GM21723 (cell line): ENCODE measurements around the gene DTNB.
"Not testable (repeated sequence)": the region's sequence is repeated elsewhere in the genome, so short reads cannot be mapped to it uniquely, and the experiment has no call there.

Source experiments
- ATAC-seq: cut with Tn5 transposase; IDR thresholded peaks from one replicate; pipeline ENCODE4 v1.9.1; 2021; ENCODE audit warnings: mild to moderate bottlenecking, moderate library complexity; ENCODE audit not compliant: unreplicated experiment

The DTNB gene

GRCh38 chr2:25633801-25634200 lies 39.6 kb downstream of the DTNB start:
- ATAC-seq, result not testable (repeated sequence)

DNA sequence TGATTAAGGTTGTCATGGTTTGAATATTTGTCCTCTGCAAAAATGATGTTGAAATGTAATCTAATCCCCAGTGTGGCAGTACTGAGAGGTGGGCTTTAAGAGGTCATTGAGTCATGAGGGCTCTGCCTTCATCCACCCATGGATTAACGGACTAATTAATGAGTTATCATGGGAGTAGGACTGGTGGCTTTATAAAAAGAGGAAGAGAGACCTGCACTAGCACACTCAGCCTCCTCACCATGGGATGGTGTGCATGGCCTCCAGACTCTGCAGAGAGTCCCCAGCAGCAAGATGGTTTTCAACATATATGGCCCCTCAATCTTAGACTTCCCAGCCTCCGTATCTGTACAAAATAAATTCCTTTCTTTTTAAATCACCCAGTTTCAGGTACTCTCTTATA lies 41.0 kb downstream of the DTNB start:
- ATAC-seq, result no peak

DNA sequence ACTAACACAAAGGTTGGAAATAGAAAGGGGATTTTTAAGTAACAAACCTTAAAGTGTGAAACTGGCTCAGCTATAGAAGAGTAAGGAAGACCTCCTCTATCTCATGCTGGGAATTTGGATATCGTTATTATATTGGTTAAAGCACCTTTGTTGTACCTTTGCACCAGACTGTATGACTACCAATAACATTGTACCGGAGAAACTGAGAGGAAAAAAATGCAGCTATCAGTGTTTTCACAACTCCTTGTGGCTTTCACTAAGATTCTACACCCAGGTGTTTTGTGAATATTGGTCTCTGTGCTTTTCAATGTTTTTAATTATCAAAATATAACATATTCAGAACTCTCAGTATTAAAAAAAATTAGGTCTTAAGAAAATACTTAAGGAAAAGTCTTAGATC lies 48.7 kb downstream of the DTNB start:
- no peak for ATAC-seq

- ATAC-seq, result no peak
Observed at GRCh38 chr2:25623361-25623760, 50.0 kb downstream of the DTNB start.

- no peak for ATAC-seq
Observed at GRCh38 chr2:25620711-25621110, 52.7 kb downstream of the DTNB start.

- no peak for ATAC-seq
Observed at GRCh38 chr2:25620077-25620476, 53.3 kb downstream of the DTNB start.

GRCh38 chr2:25619185-25619584 lies 54.2 kb downstream of the DTNB start:
- ATAC-seq, result no peak

DNA sequence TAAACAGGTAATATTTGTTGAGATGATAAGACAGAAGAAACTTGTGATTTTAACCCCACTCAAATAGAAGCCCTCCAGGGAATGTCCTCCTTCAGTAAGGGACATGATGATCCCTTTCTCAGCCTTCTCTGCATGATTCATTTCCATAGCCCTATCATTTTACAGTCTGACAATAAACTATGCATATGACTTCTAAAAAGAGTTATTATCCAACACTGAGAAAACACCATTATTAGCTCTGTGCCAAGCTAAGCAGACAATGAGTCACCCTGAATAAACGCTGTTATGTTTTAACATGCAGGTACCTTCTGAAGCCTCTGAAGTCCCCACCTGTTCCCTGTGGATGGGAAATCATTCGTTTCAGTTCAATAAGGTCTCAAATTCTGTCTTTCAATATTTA lies 54.7 kb downstream of the DTNB start:
- no peak for ATAC-seq

GRCh38 chr2:25617948-25618646 lies 55.3 kb downstream of the DTNB start:
- no peak for ATAC-seq

- no peak for ATAC-seq
Observed at GRCh38 chr2:25615920-25616319, 57.5 kb downstream of the DTNB start.

- ATAC-seq, result no peak
Observed at GRCh38 chr2:25615386-25615785, 58.0 kb downstream of the DTNB start.

- ATAC-seq, result no peak
Observed at GRCh38 chr2:25614711-25615110, 58.7 kb downstream of the DTNB start.

GRCh38 chr2:25608718-25609117 lies 64.7 kb downstream of the DTNB start:
- no peak for ATAC-seq

DNA sequence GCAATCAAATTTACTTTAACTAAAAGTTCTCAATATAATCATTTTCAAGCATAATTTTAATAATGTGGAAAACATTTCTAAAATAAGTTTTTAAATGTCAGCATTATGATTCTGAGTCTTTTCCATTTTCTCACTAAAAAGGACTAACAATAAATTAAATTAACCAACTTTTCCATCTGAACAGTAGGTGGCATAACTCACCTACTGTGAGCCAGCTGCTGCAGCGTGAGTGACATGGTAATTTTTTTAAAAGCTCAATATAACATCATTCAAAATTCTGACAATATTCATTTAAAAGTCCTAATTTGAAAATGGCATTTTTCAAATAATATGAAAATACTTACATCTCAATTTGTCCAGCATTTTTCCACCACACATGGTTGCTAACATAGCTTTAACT lies 66.5 kb downstream of the DTNB start:
- ATAC-seq, result no peak

GRCh38 chr2:25602333-25602723 lies 71.0 kb downstream of the DTNB start:
- no peak for ATAC-seq

DNA sequence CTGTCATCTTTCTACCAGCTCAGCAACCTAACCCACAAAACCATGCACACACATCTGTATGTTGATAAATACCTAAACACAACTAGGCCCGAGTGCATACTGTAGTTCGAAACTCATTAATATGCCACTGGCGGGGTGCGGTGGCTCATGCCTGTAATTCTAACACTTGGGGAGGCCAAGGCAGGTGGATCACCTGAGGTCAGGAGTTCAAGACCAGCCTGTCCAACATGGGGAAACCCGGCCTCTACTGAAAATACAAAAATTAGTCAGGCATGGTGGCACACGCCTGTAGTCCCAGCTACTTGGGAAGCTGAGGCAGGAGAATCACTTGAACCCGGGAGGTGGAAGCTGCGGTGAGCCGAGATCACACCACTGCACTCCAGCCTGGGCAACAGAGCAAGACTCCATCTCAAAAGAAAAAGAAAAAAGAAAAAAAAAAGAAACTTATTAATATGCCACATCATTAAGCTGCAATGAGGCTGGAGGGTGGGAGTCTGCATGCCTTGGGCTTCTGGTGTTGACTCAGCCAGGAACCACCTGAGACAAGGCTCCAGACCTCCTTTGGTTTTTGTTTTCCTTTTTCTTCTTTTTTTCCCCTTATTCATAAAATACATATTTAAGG lies 71.6 kb downstream of the DTNB start:
- ATAC-seq, result not testable (repeated sequence)

- no peak for ATAC-seq
Observed at GRCh38 chr2:25598911-25599310, 74.5 kb downstream of the DTNB start.

DNA sequence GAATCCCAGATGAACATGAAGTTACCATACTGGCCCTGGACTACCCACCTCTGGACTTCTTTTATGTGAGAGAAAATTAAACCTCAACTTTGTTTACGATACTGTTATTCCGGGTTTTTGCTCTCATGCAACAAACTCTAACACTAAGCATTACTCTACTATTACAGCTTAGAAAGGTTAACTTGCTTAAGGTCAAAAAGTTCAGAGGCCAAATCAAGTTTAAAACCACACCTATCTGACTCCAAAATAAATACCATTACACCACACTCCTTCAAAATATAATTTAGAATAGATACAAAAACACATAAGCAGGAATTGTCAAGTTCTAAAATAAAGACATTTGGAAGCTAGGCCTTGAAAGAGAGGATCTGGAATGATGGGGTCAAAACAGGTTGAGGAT lies 75.0 kb downstream of the DTNB start:
- no peak for ATAC-seq

- no peak for ATAC-seq
Observed at GRCh38 chr2:25597881-25598280, 75.5 kb downstream of the DTNB start.

- no peak for ATAC-seq
Observed at GRCh38 chr2:25596516-25597244, 76.7 kb downstream of the DTNB start.

GRCh38 chr2:25595393-25595792 lies 78.0 kb downstream of the DTNB start:
- no peak for ATAC-seq

- no peak for ATAC-seq
Observed at GRCh38 chr2:25594991-25595390, 78.4 kb downstream of the DTNB start.
